ENCODE measurements around the gene PYCR2. TPM values are rescaled to one million over a fixed set of nuclear protein-coding genes. Genes with fewer than 3 reads are reported as not detected.
A peak's percentile ranks its signal among the peaks of the same experiment; 100 is the strongest.

Gene PYCR2
- total RNA-seq, 2 donors from 2014 or later: 34.2 to 52.4 TPM

DNA sequence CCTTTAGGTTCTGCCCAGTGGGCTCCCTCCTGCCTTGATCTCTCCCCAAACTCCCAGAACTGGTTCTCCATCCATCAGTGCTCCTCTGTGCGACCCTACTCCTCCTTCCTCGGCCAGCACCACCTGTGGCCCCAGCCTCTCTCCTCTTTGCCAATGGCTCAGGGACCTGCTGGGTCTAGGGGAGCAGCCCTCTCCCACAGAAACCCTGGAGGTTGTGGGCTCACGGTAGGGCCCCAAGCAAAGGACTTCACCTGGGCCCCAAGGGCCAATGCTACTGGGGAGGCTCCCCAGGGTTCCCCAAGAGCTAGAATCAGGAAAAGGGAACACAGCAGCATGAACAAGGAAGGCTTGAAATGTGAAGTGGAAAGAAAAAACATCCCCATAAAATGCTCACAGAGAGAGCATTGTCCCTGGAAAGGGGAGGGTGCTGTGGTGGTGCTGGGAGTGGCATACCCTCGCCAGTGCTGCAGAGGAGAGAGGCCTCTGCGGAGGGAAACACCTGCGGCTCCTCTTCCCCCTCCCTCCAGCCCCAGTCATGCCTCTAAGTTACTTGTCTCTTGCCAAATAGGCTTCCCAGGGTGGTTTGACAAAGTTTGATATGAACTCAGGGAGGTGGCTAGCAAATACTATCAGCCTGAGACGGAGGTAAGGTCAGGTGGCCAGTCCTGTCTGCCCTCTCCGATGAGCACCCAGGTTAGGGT is 44.4 kb downstream of the PYCR2 start:
- intact Hi-C loops (cut with DNase I): no loop called here
- Histone ChIP-seq H3K27me3 (no peaks in the 10 kb centered on the region), H3K9me3 (no peaks in the 10 kb centered on the region), H3K4me1 (peaks cover 76% of the 10 kb centered on the region), H3K27ac (peak overlapping the region; percentile 95 to 98 (median 96)), H3K4me3 (no peak overlapping the region), H3K36me3 (replicated peaks in 1 of 2; ENCODE audit: insufficient read depth in 1 of 2, low read depth in 2 of 2) (no peaks in the 10 kb centered on the region)
- WGBS, 2 donors: 25 to 32% methylated on average over 8 of the region's 8 CpGs
- ATAC-seq: peak; percentile 18
- TF ChIP-seq, protein P1, sequence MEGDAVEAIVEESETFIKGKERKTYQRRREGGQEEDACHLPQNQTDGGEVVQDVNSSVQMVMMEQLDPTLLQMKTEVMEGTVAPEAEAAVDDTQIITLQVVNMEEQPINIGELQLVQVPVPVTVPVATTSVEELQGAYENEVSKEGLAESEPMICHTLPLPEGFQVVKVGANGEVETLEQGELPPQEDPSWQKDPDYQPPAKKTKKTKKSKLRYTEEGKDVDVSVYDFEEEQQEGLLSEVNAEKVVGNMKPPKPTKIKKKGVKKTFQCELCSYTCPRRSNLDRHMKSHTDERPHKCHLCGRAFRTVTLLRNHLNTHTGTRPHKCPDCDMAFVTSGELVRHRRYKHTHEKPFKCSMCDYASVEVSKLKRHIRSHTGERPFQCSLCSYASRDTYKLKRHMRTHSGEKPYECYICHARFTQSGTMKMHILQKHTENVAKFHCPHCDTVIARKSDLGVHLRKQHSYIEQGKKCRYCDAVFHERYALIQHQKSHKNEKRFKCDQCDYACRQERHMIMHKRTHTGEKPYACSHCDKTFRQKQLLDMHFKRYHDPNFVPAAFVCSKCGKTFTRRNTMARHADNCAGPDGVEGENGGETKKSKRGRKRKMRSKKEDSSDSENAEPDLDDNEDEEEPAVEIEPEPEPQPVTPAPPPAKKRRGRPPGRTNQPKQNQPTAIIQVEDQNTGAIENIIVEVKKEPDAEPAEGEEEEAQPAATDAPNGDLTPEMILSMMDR (IDR thresholded peaks at IDR 0.05): no peak
- TF ChIP-seq POLR2A (IDR thresholded peaks at IDR 0.05): peak in 2 of 3 donors; percentile 61 to 71
- DNase-seq: peak; percentile 57 to 78 (median 70)

DNA sequence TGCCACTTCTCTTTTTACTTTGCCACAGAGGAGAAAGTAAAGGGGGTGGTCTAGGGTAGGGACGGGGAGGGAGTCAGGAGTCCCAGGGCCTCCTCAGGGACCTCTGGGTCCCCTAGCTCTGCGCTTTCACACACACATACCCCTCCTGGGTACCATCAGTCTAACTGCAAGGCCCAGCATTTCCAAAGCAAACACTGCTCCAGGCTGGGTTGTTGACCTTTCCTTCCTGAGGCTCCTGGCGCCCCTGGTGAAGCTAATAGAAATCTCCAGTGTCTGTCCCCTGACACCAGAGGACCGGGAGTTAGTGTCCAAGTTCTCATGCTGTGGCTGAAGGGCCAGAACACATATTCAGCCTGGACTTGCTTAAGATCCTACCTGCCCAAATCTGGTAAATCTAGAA is 45.8 kb downstream of the PYCR2 start:
- intact Hi-C loops (cut with DNase I): no loop called here
- no peak for ATAC-seq
- H3K27ac ChIP-seq: peak overlapping the region; percentile 95 to 98 (median 96)
- TF ChIP-seq POLR2A (IDR thresholded peaks at IDR 0.05): no peak
- TF ChIP-seq, protein P1 (IDR thresholded peaks at IDR 0.05): no peak
- H3K27me3 ChIP-seq: no peaks in the 10 kb centered on the region
- H3K9me3 ChIP-seq: no peaks in the 10 kb centered on the region
- 47 to 55% methylated on average over 4 of the region's 4 CpGs for WGBS, 2 donors
- DNase-seq: no peak
- H3K36me3 ChIP-seq (replicated peaks in 1 of 2; ENCODE audit: insufficient read depth in 1 of 2, low read depth in 2 of 2): peaks cover 7 to 11% of the 10 kb centered on the region in 2 donors
- H3K4me1 ChIP-seq: peaks cover 82% of the 10 kb centered on the region
- no peak overlapping the region for H3K4me3 ChIP-seq

DNA sequence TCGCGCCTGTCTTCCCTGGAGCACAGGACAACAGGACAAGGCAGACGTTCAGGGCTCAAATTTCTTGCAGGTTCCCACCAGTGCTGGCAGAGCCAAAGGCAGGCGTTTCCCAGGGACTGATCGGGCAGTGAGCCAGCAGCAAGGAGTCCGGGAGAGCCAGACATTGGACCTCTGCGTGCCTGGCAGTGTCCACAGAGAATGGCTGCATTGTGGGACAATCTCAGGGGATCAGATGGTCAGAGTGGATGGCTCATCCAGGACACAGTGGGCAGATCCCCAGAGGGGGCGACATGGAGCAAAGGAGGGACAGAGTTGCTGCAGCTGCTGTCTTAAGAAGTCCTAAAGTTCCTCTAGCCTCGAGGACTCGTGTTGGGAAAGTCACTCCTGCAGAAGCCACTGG is 46.5 kb downstream of the PYCR2 start:
- intact Hi-C loops (cut with DNase I): no loop called here

DNA sequence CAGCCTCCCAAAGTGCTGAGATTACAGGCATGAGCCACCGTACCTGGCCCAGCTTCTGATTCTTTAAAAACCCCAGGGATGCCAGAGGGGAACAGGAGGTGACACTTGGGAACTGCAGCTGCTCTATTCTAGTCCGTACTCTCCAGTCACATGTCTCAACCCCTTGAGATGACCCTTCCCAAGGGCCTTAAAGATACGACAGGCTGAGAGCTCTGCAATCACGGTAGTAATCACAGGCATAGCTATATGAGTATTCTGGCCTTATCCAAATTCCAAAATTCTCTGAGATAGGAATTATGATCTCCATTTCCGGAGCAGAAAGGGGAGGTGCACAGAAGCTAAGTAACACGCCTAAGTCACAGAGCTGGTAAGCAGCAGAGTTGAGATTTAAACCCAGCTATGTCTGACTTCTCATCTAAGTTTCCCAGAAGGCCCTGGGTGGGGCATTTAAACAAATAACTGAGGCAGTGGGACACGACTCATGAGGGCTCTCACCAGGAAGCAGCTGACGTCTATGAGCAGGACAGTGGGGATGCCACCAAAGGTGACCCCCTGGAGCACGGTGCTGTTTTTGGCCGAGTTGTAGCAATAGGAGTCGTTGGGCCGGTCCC is 47.0 kb downstream of the PYCR2 start:
- 58 to 60% methylated on average over 12 of the region's 12 CpGs for WGBS, 2 donors
- H3K4me1 ChIP-seq: peaks cover 84% of the 10 kb centered on the region
- no peaks in the 10 kb centered on the region for H3K27me3 ChIP-seq
- DNase-seq (no peak), ATAC-seq (no peak)
- intact Hi-C loops (cut with DNase I): no loop called here
- H3K27ac ChIP-seq: peak overlapping the region; percentile 95 to 98 (median 96)
- H3K4me3 ChIP-seq: no peak overlapping the region
- H3K36me3 ChIP-seq (replicated peaks in 1 of 2; ENCODE audit: insufficient read depth in 1 of 2, low read depth in 2 of 2): peaks cover 7 to 13% of the 10 kb centered on the region in 2 donors
- no peaks in the 10 kb centered on the region for H3K9me3 ChIP-seq
- TF ChIP-seq POLR2A (IDR thresholded peaks at IDR 0.05): no peak
- TF ChIP-seq, protein P1 (IDR thresholded peaks at IDR 0.05): no peak

More for the DNA sequence above, 46.5 kb downstream of the PYCR2 start:
- Histone ChIP-seq H3K27ac (peak overlapping the region; percentile 95 to 98 (median 96)), H3K9me3 (no peaks in the 10 kb centered on the region), H3K4me1 (peaks cover 79% of the 10 kb centered on the region), H3K4me3 (no peak overlapping the region), H3K27me3 (no peaks in the 10 kb centered on the region), H3K36me3 (replicated peaks in 1 of 2; ENCODE audit: insufficient read depth in 1 of 2, low read depth in 2 of 2) (peaks cover 7 to 13% of the 10 kb centered on the region in 2 donors)
- TF ChIP-seq, protein P1 (IDR thresholded peaks at IDR 0.05): peak in 5 of 7 experiments; percentile 15 to 43 (median 31)
- peak in 2 of 3 donors; percentile 17 to 30 for TF ChIP-seq POLR2A (IDR thresholded peaks at IDR 0.05)
- DNase-seq (peak; percentile 60 to 82 (median 70)), ATAC-seq (no peak)
- 13 to 30% methylated on average over 7 to 9 of the region's 10 CpGs for WGBS, 2 donors

Measured in body of pancreas (tissue), 4 donors.